ENCODE data around the gene VSIR.

VSIR gene

GRCh38 chr10:71797533-71798307 is 24.4 kb upstream of the VSIR start:
- TF ChIP-seq TAF1 (IDR thresholded peaks at IDR 0.05; ENCODE audit: borderline replicate concordance, insufficient read depth, low read length), result no peak
- no peak for TF ChIP-seq POLR2AphosphoS5 (IDR thresholded peaks at IDR 0.05; ENCODE audit: low read depth, low read length)
- TF ChIP-seq REST (IDR thresholded peaks at IDR 0.05; ENCODE audit: insufficient read depth in 1 of 2, low read depth in 2 of 2, low read length in 2 of 2), result no peak
- no peak for TF ChIP-seq FOXP2 (optimal IDR thresholded peaks at IDR 0.05; ENCODE audit: borderline replicate concordance, extremely low read depth, extremely low read length, insufficient read depth)
- TF ChIP-seq SIN3A (IDR thresholded peaks at IDR 0.05; ENCODE audit: borderline replicate concordance, insufficient read depth, low read length), result no peak

DNA sequence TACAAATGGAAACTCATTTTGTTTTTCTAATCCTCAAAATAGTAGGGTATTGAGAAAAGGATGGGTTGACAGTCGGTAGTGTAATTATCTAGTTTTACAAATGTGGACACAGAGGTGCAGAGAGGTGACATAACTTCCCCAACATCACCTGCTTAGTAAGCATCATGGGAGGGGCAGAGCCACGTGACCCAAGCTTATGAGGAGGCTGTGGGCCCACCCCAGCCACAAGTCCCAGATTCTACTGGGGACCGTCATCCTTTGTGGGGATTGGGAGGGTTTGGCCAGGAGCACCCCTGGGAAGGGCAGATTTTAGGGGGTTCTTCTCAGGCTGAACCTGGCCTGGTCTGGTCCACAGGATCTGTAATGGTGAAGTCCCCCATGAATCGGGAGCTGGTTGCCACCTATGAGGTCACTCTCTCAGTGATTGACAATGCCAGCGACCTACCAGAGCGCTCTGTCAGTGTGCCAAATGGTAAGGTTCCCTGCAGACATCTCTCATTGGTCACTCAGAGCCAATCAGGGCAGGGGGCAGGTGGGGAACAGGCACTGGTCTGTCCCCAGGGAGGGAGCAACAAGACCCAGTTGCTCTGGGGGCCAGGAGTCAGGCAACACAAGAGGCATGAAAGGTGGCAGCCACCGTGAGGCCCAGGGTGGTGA is 23.6 kb upstream of the VSIR start:
- TF ChIP-seq TAF1 (IDR thresholded peaks at IDR 0.05; ENCODE audit: borderline replicate concordance, insufficient read depth, low read length), result no peak
- TF ChIP-seq FOXP2 (optimal IDR thresholded peaks at IDR 0.05; ENCODE audit: borderline replicate concordance, extremely low read depth, extremely low read length, insufficient read depth), result no peak
- no peak for TF ChIP-seq SIN3A (IDR thresholded peaks at IDR 0.05; ENCODE audit: borderline replicate concordance, insufficient read depth, low read length)
- no peak for TF ChIP-seq POLR2AphosphoS5 (IDR thresholded peaks at IDR 0.05; ENCODE audit: low read depth, low read length)
- no peak for TF ChIP-seq REST (IDR thresholded peaks at IDR 0.05; ENCODE audit: insufficient read depth in 1 of 2, low read depth in 2 of 2, low read length in 2 of 2)

GRCh38 chr10:71795248-71795647 is 21.9 kb upstream of the VSIR start:
- TF ChIP-seq FOXP2 (optimal IDR thresholded peaks at IDR 0.05; ENCODE audit: borderline replicate concordance, extremely low read depth, extremely low read length, insufficient read depth) (no peak), POLR2AphosphoS5 (IDR thresholded peaks at IDR 0.05; ENCODE audit: low read depth, low read length) (no peak), SIN3A (IDR thresholded peaks at IDR 0.05; ENCODE audit: borderline replicate concordance, insufficient read depth, low read length) (no peak), REST (IDR thresholded peaks at IDR 0.05; ENCODE audit: insufficient read depth in 1 of 2, low read depth in 2 of 2, low read length in 2 of 2) (peak; percentile 97 to 100), TAF1 (IDR thresholded peaks at IDR 0.05; ENCODE audit: borderline replicate concordance, insufficient read depth, low read length) (no peak)

DNA sequence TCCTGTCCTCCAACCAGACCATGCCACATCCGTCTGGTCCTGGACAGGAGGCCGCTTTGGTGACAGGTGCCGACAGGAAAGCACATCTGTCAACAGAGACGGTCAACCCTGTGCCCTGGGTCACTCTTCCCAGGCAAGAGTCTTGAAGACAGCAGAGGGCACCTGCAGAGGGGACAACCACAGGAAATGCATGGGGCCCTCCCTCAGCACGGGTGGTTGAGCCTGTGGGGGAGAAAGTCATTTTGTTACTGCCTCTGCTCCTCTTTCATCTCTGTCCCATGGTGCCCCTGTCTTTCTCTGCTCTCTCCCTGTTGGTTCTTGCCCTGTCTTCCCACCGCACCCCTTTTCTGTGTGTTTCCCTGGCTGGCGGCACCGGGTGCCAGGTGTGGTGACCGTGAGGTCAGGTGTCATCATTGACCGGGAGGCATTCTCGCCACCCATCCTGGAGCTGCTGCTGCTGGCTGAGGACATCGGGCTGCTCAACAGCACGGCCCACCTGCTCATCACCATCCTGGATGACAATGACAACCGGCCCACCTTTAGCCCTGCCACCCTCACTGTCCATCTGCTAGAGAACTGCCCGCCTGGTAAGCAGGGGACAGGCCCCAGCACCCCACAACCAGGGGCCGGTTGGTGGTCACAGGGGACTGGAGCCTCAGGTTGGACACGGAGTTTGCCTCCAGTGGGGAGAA is 17.6 kb upstream of the VSIR start:
- TF ChIP-seq REST (IDR thresholded peaks at IDR 0.05; ENCODE audit: insufficient read depth in 1 of 2, low read depth in 2 of 2, low read length in 2 of 2) (no peak), FOXP2 (optimal IDR thresholded peaks at IDR 0.05; ENCODE audit: borderline replicate concordance, extremely low read depth, extremely low read length, insufficient read depth) (no peak), SIN3A (IDR thresholded peaks at IDR 0.05; ENCODE audit: borderline replicate concordance, insufficient read depth, low read length) (no peak), TAF1 (IDR thresholded peaks at IDR 0.05; ENCODE audit: borderline replicate concordance, insufficient read depth, low read length) (no peak), POLR2AphosphoS5 (IDR thresholded peaks at IDR 0.05; ENCODE audit: low read depth, low read length) (no peak)

Measured in PFSK-1 (cell line).